Thoracic aorta (tissue), 2 donors: Measurements from ENCODE around the gene POMC. TPM values are rescaled to one million over a fixed set of nuclear protein-coding genes. Genes with fewer than 3 reads are reported as not detected.

ENCODE experiments used
- ATAC-seq: fragments of 150-250 bp; one replicate; pipeline ENCODE4 v1.8.0; 2017; ENCODE audit warnings: low read depth; ENCODE audit not compliant: insufficient number of reproducible peaks, low FRiP score
- DNase-seq: peaks from one replicate; pipeline ENCODE4 v3.0.0-alpha.2; 2020; ENCODE audit warnings: low spot score
- H3K27ac ChIP-seq, 2 donors: fragments of 200-600 bp; sonication (generic); 1 replicate in 1 of 2; 2 replicates in 1 of 2; pipeline ENCODE4 v1.5.1; 2016; ENCODE audit warnings: mild to moderate bottlenecking in 2 of 2, moderate library complexity in 2 of 2
- H3K27me3 ChIP-seq: fragments of 200-600 bp; sonication (generic); replicated peaks from 2 replicates; pipeline ENCODE4 v1.6.0; 2016; ENCODE audit warnings: mild to moderate bottlenecking; ENCODE audit not compliant: insufficient read depth
- H3K36me3 ChIP-seq: fragments of 200-600 bp; sonication (generic); one replicate; pipeline ENCODE4 v1.5.1; 2016
- H3K4me1 ChIP-seq, 2 donors: fragments of 200-600 bp; sonication (generic); 1 replicate in 1 of 2; 2 replicates in 1 of 2; pipeline versions ENCODE4 v1.5.1 to v1.6.0; 2016; ENCODE audit warnings: low read depth in 2 of 2, mild to moderate bottlenecking in 1 of 2; ENCODE audit not compliant: control insufficient read depth in 1 of 2
- H3K4me3 ChIP-seq: fragments of 200-600 bp; sonication (generic); 2 replicates; pipeline ENCODE4 v1.5.1; 2016; ENCODE audit warnings: mild to moderate bottlenecking
- H3K9me3 ChIP-seq: fragments of 200-600 bp; sonication (generic); 2 replicates; pipeline ENCODE4 v1.5.1; 2016
- total RNA-seq, 2 donors: library from RNA; depleted of rRNA; stranded (reverse); fragments of >200 nt; gene quantifications; one replicate each; pipeline versions ENCODE4 v1.1.0 to v1.2.3, GENCODE V29; 2016
- TF ChIP-seq, protein P1 (sequence below): fragments of 200-600 bp; sonication (generic); IDR thresholded peaks from one replicate; pipeline ENCODE4 v1.5.1; 2019; ENCODE audit warnings: antibody characterized with exemption

POMC gene
- total RNA-seq, 2 donors from 2014 or later = 1.2 to 5.7 TPM

DNA sequence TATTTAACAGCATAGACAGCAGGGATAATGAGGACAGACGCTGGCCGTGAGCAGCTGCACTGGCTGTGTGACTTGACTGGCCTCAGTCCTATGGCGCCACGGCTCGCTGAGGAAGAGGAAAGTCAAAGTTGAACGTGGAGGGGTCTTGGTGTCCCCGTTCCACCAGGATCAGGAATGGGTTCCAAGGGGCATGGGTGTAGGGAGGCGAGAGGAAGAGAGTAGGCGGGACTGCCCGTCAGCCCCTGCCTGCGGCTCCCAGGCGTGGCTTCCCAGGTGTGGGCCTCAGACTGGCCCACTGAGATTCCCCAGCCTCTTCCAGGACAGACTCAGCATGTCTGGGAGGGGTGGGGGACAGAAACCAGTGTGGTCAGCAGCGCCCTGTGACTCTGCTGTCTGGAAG is 51.4 kb downstream of the POMC start:
- TF ChIP-seq, protein P1, sequence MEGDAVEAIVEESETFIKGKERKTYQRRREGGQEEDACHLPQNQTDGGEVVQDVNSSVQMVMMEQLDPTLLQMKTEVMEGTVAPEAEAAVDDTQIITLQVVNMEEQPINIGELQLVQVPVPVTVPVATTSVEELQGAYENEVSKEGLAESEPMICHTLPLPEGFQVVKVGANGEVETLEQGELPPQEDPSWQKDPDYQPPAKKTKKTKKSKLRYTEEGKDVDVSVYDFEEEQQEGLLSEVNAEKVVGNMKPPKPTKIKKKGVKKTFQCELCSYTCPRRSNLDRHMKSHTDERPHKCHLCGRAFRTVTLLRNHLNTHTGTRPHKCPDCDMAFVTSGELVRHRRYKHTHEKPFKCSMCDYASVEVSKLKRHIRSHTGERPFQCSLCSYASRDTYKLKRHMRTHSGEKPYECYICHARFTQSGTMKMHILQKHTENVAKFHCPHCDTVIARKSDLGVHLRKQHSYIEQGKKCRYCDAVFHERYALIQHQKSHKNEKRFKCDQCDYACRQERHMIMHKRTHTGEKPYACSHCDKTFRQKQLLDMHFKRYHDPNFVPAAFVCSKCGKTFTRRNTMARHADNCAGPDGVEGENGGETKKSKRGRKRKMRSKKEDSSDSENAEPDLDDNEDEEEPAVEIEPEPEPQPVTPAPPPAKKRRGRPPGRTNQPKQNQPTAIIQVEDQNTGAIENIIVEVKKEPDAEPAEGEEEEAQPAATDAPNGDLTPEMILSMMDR = no peak
- ATAC-seq (no peak), DNase-seq (no peak)
- H3K4me3 ChIP-seq = no peak overlapping the region
- no peak overlapping the region for H3K27ac ChIP-seq
- H3K36me3 ChIP-seq = no peaks in the 10 kb centered on the region
- no peaks in the 10 kb centered on the region for H3K9me3 ChIP-seq
- H3K4me1 ChIP-seq = no peaks in the 10 kb centered on the region
- no peaks in the 10 kb centered on the region for H3K27me3 ChIP-seq

DNA sequence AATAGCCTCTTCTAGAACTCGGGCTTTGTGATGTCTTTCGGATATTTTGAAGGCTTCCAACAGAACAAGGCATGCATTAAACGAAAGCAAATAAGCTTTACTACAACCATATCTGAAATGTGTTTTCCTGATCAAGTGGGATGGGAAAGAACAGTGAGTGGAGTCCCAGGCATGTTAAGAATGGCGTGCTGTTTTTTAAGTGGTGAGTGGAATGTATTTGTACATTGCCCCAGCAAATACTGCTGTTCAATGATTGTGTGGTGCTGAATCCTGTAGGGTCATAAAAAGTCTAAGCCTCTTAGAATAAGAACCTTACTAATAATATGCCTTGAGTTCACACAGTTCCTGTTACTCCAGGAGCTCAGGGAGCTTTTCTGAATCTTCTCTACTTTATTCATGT is 52.5 kb downstream of the POMC start:
- no peaks in the 10 kb centered on the region for H3K9me3 ChIP-seq
- H3K36me3 ChIP-seq = no peaks in the 10 kb centered on the region
- no peak overlapping the region for H3K27ac ChIP-seq
- H3K27me3 ChIP-seq = no peaks in the 10 kb centered on the region
- H3K4me1 ChIP-seq = no peaks in the 10 kb centered on the region
- DNase-seq (no peak), ATAC-seq (no peak)
- H3K4me3 ChIP-seq = no peak overlapping the region
- TF ChIP-seq, protein P1 = no peak

DNA sequence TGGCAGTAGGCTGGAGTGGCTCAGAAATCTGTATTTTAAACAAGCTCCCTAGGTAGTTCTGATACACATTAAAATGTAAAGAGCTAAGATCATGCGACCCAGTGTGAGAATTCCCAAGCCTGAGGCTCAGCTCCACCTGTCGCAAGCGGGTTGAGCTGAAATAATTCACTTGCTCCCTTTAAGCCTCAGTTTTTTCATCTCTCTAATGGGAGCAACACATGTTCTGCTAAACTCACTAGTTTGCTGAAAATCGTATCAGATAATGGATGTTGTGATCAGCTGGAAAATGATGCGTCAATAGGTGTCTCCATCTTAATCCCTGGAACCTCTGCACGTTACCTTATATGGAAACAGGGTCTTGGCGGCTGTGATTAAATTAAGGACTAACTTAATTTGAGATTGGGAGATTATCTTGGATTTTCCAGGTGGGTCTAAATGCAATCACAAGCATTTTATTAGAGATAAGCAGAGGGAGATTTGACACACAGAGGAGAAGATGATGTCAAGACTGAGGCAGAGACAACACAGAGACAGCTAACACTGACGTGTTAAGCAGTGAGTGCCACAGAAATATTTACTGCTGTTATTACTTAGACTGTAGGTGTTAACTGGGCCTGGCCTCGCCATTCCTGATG is 53.0 kb downstream of the POMC start:
- no peaks in the 10 kb centered on the region for H3K9me3 ChIP-seq
- H3K27ac ChIP-seq = no peak overlapping the region
- no peak overlapping the region for H3K4me3 ChIP-seq
- TF ChIP-seq, protein P1 = no peak
- H3K4me1 ChIP-seq = no peaks in the 10 kb centered on the region
- no peak for DNase-seq
- H3K36me3 ChIP-seq = no peaks in the 10 kb centered on the region
- no peak for ATAC-seq
- no peaks in the 10 kb centered on the region for H3K27me3 ChIP-seq

DNA sequence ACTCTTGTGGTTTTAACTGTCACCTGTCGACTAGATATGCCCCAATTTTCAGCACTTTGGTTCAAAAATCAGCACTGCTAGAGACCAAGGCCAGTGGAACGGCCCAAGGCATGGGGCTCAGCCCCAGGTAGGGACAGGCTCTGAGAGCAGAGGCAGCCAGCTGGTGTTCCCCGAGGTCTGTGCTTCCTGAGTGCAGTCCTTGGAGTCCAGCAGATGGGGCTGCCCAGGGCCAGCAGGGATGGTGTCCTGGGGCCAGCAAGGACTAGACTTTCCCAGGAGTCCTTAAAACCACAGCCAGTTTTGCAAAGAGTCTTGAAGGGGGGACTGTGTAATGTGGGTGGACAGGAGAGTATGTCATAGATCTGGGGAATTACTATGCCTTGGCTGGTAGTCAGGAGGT is 56.3 kb downstream of the POMC start:
- no peak overlapping the region for H3K4me3 ChIP-seq
- no peak for DNase-seq
- no peaks in the 10 kb centered on the region for H3K4me1 ChIP-seq
- H3K9me3 ChIP-seq = no peaks in the 10 kb centered on the region
- TF ChIP-seq, protein P1 = no peak
- no peaks in the 10 kb centered on the region for H3K27me3 ChIP-seq
- ATAC-seq = no peak
- H3K36me3 ChIP-seq = no peaks in the 10 kb centered on the region
- no peak overlapping the region for H3K27ac ChIP-seq

Other genes with a start within 250 kb of the POMC start
- gene ADCY3, start 248.3 kb downstream of the POMC start, total RNA-seq = 10 to 100 TPM; 51.9 to 78.9 TPM
- gene DNAJC27, start 196.6 kb downstream of the POMC start, total RNA-seq = 10 to 100 TPM; 15.0 to 27.2 TPM
- gene EFR3B, start 126.5 kb downstream of the POMC start, total RNA-seq = 1 to 10 TPM in 1 of 2 donors, under 1 TPM in 1; 0.81 to 1.4 TPM
- 10 to 100 TPM; 17.7 to 24.3 TPM for gene DNMT3A, start 173.3 kb upstream of the POMC start, total RNA-seq